ENCODE results near the gene CLCN1.

Gene CLCN1

DNA sequence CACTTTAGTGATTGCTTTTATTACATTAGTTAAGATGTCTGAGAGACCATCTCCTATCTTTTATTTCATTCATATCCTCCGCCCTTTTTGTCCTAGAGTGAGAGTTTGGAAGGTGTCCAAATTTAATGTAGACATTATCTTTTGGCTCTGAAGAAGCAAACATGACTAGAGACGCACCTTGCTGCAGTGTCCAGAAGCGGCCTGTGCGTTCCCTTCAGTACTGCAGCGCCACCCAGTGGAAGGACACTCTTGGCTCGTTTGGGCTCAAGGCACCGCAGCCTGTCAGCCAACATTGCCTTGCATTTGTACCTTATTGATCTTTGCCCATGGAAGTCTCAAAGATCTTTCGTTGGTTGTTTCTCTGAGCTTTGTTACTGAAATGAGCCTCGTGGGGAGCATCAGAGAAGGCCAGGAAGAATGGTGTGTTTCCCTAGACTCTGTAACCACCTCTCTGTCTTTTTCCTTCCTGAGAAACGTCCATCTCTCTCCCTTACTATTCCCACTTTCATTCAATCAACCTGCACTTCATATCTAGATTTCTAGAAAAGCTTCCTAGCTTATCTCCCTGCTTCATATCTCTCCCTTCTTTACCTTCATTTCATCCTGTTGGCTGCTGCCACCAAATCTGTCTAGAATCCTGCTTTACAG is 10.4 kb upstream of the CLCN1 start:
- peaks cover 23% of the 10 kb centered on the region for H4K20me1 ChIP-seq
- no peak overlapping the region for H3K4me2 ChIP-seq
- peaks cover 20% of the 10 kb centered on the region for H3K4me1 ChIP-seq
- 0 out of 2 replicates have a peak, but pooled peaks cover 3% of the 10 kb centered on the region for H3K9me3 ChIP-seq
- H3K27me3 ChIP-seq, result no peaks in the 10 kb centered on the region
- peaks cover 95% of the 10 kb centered on the region for H3K36me3 ChIP-seq
- H3K9ac ChIP-seq, result no peak overlapping the region
- H3K4me3 ChIP-seq, result no peak overlapping the region
- TF ChIP-seq Cebpa-rat (IDR thresholded peaks at IDR 0.05), result no peak
- no peak overlapping the region for H3K27ac ChIP-seq

DNA sequence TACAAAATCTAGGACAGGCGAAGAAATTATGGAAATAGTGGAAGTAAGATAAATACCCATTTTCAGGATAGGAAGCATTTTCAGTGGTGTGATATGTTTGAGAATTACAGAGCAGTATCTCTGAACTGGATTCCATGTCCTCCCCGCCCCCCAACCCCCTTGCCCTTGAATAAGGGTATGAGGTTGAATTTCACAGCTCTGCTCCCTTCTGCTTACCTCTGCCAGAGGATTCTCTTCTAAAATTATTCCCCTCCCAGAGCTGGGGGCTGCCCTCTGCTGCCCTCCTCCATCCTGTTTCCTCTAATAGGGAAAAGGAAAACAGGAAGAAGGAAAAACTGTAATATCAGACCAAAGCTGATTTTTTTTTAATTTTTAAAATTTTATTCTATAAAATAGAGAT is 7.3 kb upstream of the CLCN1 start:
- peaks cover 24% of the 10 kb centered on the region for H3K4me1 ChIP-seq
- no peak overlapping the region for H3K9ac ChIP-seq
- 0 out of 2 replicates have a peak overlapping the region, but pooled peaks have one; percentile 13 for H3K27ac ChIP-seq
- H3K4me2 ChIP-seq, result no peak overlapping the region
- H3K4me3 ChIP-seq, result no peak overlapping the region
- TF ChIP-seq Cebpa-rat (IDR thresholded peaks at IDR 0.05), result no peak
- peaks cover 71% of the 10 kb centered on the region for H3K36me3 ChIP-seq
- H3K9me3 ChIP-seq, result 0 out of 2 replicates have a peak, but pooled peaks cover 9% of the 10 kb centered on the region
- H4K20me1 ChIP-seq, result peaks cover 18% of the 10 kb centered on the region
- H3K27me3 ChIP-seq, result no peaks in the 10 kb centered on the region

DNA sequence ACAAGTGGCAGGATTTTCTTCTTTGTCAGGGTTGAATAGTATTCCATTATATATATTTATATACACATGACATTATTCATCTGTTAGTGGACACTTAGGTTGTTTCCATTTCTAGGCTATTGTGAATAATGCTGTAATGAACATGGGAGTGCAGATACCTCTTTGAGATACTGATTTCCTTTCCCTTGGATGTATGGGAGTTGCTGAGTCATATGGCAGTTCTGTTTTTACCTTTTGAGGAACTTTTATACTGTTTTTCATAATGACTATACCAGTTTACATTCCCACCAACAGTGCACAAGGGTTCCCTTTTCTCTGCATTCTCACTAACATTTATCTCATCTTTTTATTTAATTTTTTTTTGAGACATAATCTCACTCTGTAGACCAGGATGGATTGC is 1.8 kb upstream of the CLCN1 start:
- Histone ChIP-seq H3K4me1 (peaks cover 24% of the 10 kb centered on the region), H4K20me1 (no peaks in the 10 kb centered on the region), H3K9me3 (0 out of 2 replicates have a peak, but pooled peaks cover 6% of the 10 kb centered on the region), H3K4me2 (no peak overlapping the region), H3K27ac (no peak overlapping the region), H3K36me3 (peaks cover 16% of the 10 kb centered on the region), H3K4me3 (no peak overlapping the region), H3K9ac (no peak overlapping the region), H3K27me3 (no peaks in the 10 kb centered on the region)
- no peak for TF ChIP-seq Cebpa-rat (IDR thresholded peaks at IDR 0.05)

DNA sequence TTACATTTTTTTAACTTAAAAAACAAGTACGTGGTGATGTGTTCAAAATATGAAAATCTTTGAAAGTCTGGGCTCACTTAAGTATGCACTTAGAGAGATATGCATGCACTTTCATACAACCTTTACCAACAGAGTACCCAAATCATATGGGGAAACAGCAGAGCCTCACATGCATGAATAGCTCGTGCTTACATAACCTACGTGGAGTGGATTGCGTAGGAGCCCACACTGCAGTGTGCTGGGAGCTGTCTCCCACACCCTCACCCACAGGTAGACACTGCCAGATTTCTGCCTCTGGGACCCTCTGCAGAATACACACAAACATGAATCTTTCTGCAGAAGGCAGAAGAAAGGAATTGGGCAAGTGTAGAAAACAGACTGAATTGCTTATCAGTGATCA is 581 bp downstream of the CLCN1 start:
- H3K27ac ChIP-seq, result no peak overlapping the region
- no peak overlapping the region for H3K9ac ChIP-seq
- H4K20me1 ChIP-seq, result no peaks in the 10 kb centered on the region
- H3K4me3 ChIP-seq, result no peak overlapping the region
- peaks cover 8% of the 10 kb centered on the region for H3K4me1 ChIP-seq
- 0 out of 2 replicates have a peak, but pooled peaks cover 5% of the 10 kb centered on the region for H3K36me3 ChIP-seq
- no peak overlapping the region for H3K4me2 ChIP-seq
- H3K27me3 ChIP-seq, result no peaks in the 10 kb centered on the region
- no peak for TF ChIP-seq Cebpa-rat (IDR thresholded peaks at IDR 0.05)
- 0 out of 2 replicates have a peak, but pooled peaks cover 6% of the 10 kb centered on the region for H3K9me3 ChIP-seq

DNA sequence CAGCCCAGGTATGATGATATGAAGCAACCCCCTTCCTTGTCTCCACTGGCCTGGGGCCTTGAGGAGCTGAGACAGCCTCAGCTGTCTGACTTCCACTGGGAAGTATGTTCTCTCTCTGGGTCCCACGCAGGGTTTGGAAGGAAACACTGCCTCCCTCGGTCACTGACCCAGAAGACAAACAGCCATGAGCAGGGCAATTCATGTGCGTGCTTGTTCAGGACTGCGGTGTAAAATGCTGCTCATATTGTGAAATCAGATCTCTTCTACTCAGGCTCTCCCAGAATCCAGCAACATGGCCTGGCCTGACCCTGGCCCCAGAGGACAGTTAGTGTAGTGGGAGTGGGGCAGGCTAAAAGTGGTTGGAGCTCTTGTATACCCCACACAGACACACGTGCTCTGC is 2.8 kb downstream of the CLCN1 start:
- Histone ChIP-seq H3K4me2 (no peak overlapping the region), H3K9ac (no peak overlapping the region), H3K9me3 (no peaks in the 10 kb centered on the region), H3K27ac (no peak overlapping the region), H3K4me1 (no peaks in the 10 kb centered on the region), H3K36me3 (no peaks in the 10 kb centered on the region), H3K27me3 (no peaks in the 10 kb centered on the region), H4K20me1 (no peaks in the 10 kb centered on the region), H3K4me3 (no peak overlapping the region)
- TF ChIP-seq Cebpa-rat (IDR thresholded peaks at IDR 0.05), result no peak

DNA sequence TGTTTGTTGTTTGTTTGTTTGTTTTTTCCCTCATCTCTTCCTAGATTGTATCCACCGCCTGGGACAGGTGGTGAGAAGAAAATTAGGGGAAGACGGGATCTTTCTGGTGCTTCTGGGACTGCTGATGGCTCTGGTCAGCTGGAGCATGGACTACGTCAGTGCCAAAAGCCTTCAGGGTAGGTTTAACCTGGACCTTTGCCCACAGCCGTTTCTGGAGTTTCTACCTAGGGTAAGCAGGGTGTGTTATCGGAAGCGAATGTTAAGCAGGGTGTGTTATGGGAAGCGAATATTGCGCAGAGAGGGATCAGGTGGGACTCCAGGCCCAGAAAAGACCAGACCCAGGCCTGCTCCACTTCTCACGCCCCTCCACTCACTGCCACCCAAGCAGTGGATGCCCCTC is 4.7 kb downstream of the CLCN1 start:
- Histone ChIP-seq H3K9ac (no peak overlapping the region), H3K4me2 (no peak overlapping the region), H3K4me1 (no peaks in the 10 kb centered on the region), H3K4me3 (no peak overlapping the region), H3K9me3 (no peaks in the 10 kb centered on the region), H3K27ac (no peak overlapping the region), H4K20me1 (no peaks in the 10 kb centered on the region), H3K27me3 (no peaks in the 10 kb centered on the region), H3K36me3 (no peaks in the 10 kb centered on the region)
- no peak for TF ChIP-seq Cebpa-rat (IDR thresholded peaks at IDR 0.05)

DNA sequence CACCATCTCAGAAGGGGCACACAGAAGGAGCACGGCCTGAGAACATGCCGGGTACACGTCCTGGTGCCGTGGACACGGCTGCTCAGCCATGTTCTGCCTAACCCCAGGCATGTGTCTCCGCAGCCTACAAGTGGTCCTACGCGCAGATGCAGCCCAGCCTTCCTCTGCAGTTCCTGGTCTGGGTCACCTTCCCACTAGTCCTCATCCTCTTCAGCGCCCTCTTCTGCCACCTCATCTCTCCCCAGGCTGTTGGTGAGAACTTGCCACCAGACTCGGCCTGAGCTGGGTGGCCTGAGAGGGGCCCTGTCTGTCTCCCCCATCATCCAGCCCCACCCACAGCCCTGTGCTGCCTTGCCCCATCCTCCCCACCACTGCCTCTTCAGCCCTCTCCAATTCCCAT is 5.3 kb downstream of the CLCN1 start:
- H3K9me3 ChIP-seq, result no peaks in the 10 kb centered on the region
- no peak overlapping the region for H3K4me3 ChIP-seq
- TF ChIP-seq Cebpa-rat (IDR thresholded peaks at IDR 0.05), result no peak
- no peaks in the 10 kb centered on the region for H4K20me1 ChIP-seq
- no peak overlapping the region for H3K27ac ChIP-seq
- no peaks in the 10 kb centered on the region for H3K36me3 ChIP-seq
- H3K9ac ChIP-seq, result no peak overlapping the region
- no peak overlapping the region for H3K4me2 ChIP-seq
- no peaks in the 10 kb centered on the region for H3K27me3 ChIP-seq
- H3K4me1 ChIP-seq, result no peaks in the 10 kb centered on the region

DNA sequence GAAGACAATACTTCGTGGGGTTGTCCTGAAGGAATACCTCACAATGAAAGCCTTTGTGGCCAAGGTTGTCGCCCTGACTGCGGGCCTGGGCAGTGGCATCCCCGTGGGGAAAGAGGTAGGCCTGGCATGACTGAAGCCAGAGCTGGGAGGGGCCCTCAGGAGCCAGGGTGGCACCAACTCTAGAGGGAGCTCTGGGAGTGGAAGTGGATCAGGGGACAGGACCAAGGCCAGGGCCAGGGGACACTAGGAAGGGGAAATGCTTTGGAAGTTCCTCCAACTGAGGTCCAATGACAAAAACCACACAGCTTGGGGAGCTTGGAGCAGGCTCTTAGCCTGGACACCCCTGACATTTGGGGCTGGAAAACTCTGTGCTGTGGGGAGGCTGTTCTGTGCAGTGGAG is 5.8 kb downstream of the CLCN1 start:
- Histone ChIP-seq H3K4me3 (no peak overlapping the region), H3K9ac (no peak overlapping the region), H3K27me3 (no peaks in the 10 kb centered on the region), H3K27ac (no peak overlapping the region), H3K36me3 (no peaks in the 10 kb centered on the region), H3K4me1 (no peaks in the 10 kb centered on the region), H4K20me1 (no peaks in the 10 kb centered on the region), H3K4me2 (no peak overlapping the region), H3K9me3 (no peaks in the 10 kb centered on the region)
- TF ChIP-seq Cebpa-rat (IDR thresholded peaks at IDR 0.05), result no peak

DNA sequence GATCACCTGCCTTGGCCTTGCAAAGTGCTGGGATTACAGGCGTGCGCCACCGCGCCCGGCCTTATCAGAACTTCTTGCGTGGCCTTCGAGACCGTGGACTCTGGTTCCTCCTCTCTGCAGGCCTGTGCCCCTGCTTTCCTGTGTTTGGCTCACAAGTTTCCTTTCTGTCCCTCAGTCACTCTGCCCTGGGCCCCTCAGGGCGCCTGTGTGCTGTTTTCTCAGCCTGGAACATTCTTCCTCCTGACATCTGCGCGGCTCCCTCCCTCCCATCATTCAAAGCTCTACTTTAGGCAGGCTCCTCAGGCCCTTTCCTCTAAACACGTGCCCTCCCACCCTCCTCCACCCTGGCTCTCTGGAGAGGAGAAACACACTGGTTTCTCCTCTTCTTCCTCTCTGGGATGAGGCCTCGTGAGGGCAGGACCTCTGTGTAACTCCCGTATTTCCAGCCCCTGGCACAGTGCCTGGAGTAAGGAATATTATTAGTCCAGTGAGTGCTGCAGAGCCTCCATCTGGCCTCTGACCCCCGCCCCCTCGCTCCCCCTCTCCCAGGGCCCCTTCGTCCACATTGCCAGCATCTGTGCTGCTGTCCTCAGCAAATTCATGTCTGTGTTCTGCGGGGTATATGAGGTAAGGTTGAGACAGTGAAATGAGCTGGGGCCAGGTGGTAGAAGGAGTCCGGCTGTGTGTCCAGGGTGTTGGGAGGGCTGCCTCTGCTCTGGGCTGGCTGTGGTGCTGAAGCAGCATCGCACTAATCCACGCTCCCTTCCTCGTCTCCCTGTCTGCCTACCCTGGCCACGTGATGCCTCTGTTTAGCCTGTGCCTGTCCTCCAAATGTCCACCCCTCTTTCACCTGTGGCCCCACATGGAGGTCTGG is 7.1 kb downstream of the CLCN1 start:
- H4K20me1 ChIP-seq, result no peaks in the 10 kb centered on the region
- H3K27ac ChIP-seq, result no peak overlapping the region
- H3K4me3 ChIP-seq, result no peak overlapping the region
- no peaks in the 10 kb centered on the region for H3K4me1 ChIP-seq
- no peaks in the 10 kb centered on the region for H3K9me3 ChIP-seq
- H3K4me2 ChIP-seq, result no peak overlapping the region
- no peak for TF ChIP-seq Cebpa-rat (IDR thresholded peaks at IDR 0.05)
- H3K36me3 ChIP-seq, result no peaks in the 10 kb centered on the region
- H3K9ac ChIP-seq, result no peak overlapping the region
- H3K27me3 ChIP-seq, result no peaks in the 10 kb centered on the region

DNA sequence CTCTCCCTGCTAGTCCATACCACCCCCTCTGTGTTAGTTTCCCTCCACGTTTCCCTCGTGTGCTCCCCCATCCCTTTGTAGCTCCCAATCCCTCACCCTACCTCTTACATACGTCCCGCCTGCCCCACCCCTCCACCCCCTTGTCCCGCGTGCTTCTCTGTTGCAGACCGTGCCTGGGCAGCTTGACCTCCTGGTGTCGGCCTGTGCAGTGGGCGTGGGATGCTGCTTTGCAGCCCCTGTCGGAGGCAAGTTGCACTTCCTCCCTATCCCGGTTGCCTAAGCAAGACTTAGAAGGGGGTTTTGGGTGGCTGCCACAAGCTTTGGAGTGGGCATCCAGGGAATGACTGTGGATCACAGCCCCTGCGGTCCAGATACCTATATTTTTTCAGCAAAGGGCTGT is 7.7 kb downstream of the CLCN1 start:
- no peak overlapping the region for H3K4me2 ChIP-seq
- H3K4me1 ChIP-seq, result no peaks in the 10 kb centered on the region
- TF ChIP-seq Cebpa-rat (IDR thresholded peaks at IDR 0.05), result no peak

More for the DNA sequence above, 7.7 kb downstream of the CLCN1 start:
- H3K9ac ChIP-seq, result no peak overlapping the region
- no peaks in the 10 kb centered on the region for H4K20me1 ChIP-seq
- no peaks in the 10 kb centered on the region for H3K9me3 ChIP-seq
- no peaks in the 10 kb centered on the region for H3K27me3 ChIP-seq
- no peak overlapping the region for H3K27ac ChIP-seq
- H3K36me3 ChIP-seq, result no peaks in the 10 kb centered on the region
- H3K4me3 ChIP-seq, result no peak overlapping the region
